CD4-positive, alpha-beta T cell treated with Interferon gamma for 1 hour (primary cell): ENCODE data around the gene CD300LD.
A peak's percentile ranks its signal among the peaks of the same experiment; 100 is the strongest.
"Not testable (repeated sequence)": the region's sequence is repeated elsewhere in the genome, so short reads cannot be mapped to it uniquely, and the experiment has no call there.

Source experiments
- DNase-seq: peaks from one replicate; pipeline ENCODE4 v3.0.0-alpha.2; 2020

The CD300LD gene

DNA sequence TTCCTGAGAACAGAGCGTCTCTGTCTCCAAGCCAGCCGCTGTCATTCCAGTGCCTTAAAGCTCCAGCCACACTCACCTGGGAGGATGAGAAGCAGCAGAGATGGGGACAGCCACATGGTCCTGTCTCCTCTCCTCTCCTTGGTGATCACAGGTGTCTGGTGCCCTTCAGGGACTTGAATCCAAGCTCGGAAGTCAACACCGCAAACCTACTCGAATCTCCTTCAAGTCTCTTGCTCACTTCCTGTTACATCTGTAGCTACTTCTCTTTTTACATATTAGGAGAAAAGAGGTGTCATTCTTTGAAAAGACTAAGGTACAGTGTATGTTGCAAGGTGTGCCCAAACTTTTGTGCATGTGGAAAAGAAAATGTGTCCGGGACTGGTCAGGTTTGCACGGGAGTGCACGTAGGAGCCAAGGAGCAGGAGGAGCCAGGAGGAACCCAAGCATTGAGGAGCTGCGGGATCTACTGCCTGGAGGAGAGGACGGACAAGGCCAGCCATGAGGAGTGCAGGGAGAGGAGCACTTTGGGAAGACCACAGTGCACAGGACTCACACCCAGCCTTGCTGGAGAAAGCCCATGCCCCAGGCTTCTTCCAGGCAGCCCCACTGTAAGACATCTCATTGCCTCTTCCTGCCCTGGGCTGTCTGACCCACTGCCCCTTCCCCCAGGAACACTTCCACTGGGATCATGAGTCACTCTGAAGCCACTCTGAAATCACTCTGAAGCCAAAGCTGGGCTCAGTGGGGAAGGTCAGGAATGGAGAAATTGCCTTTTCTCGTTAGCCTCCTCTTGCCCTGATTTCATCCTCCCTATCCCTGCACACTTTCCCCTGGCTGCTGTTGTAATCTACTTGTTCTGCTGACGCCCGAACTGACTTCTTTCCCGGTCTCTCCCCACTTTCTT, at the start of gene CD300LD:
TSS of gene CD300LD (minus strand) at position 197 of the 904 bp plus-strand sequence. CDS start at position 116, 81 bp downstream.
- DNase-seq: no peak

DNA sequence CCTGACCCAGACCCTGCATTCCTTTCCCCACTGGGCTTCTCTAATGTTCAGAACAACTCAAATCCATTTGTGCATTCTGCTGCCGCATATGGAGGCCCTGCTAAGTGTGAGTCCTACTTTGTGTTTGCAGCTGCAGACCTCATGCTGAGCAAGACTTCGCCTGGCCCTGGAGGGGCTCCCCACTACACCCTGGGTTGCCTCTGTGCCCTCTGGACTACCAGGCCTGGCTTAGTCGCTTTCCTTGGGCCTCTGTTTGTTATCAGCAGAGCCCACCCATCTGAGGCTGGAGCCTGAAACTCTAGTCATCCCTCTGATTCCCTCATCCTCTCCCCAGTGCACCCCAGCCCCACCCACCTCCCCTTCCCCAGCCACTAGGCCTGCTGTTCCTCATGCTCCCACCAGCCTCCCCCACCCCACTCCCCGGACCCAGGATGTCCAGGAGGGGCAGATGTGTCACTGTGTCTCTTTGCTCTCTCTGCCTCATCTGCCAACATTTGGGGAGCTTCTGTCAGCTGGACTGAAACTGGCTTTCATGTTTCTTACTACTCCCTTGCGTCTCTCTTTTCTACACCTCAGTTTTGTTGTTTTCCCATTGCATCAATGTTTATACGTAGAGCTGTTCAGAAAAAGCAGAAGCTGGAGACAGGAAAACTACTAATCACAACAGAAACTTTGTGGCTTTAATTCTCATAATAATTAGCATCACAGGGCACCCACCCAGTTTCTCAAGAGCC, 49.3 kb upstream of the CD300LD start:
- DNase-seq: peak; percentile 19

DNA sequence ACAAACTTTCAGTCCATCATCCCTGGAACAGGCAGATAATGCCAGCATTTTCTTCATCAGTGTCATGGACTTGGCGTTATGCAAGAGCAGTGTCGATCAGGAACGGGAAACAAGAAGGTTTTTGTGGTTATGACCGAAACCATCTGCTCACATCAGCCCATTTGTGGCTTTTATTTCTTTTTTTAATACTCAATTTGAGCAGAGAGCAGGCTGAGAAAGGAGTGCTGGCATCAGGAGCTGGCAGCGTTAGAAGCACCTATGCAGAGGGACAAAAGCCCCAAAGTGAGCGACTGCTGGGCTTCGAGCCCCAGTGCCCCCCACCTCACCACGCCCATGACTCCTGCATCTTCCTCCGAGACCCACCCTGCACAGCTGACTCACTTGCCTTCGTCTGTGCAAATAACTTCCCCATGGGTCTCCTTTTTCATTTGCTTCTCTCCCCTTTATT, 47.6 kb upstream of the CD300LD start:
- DNase-seq: peak; percentile 64

DNA sequence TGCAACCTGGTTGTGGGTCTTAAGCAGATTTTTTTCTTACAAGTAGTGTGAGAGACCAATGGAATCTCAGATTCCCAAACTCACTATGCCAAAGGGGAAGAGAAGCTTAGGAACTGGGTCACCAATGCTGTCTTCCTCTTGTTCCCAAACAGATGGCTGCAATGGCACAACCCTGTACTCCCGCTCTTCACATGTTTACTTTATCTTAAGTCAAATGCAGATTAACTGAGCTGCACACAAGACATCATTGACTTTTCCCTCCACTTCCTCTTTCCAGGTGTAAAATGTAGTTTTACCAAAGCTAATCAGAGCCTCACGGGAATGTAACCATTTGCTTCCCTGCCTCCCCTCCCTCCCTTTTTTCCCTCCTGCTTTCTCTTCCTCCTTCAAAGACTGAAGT, 45.8 kb upstream of the CD300LD start:
- no peak for DNase-seq

DNA sequence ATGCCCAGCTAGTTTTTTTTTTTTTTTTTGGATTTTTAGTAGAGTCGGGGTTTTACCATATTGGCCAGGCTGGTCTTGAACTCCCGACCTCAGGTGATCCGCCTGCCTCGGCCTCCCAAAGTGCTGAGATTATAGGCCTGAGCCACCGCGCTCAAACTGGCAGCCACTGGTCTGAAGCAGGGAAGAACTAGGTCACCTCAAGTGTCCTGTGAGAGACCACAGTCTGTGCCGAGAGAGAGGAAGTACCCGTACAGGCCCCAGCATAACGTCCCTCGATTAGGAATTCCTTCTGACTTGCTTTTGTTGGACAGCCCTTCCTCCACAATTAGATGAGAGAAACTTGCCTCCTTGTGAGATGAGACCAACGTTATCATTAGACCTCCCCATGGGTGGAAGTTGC, 45.2 kb upstream of the CD300LD start:
- DNase-seq: peak; percentile 18

DNA sequence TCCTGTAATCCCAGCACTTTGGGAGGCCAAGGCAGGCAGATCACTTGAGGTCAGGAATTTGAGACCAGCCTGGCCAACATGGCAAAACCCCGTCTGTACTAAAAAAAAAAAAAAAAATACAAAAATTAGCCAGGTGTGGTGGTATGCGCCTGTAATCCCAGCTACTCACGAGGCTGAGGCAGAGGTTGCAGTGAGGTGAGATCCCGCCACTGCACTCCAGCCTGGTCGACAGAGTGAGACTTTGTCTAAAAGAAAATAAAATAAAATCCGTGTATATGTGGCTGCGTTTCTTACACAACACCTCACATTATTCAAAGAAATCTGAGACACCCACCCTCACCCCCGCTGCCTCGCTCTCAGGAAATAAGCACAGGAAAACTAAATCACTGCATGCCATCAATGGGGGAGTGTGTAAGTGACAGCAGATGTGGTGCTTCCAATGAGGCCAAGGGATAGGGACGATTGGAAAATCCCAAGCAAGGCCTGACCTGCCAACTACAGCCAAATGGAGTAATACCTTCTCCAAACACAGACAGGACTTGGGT, 44.5 kb upstream of the CD300LD start:
- not testable (repeated sequence) for DNase-seq

DNA sequence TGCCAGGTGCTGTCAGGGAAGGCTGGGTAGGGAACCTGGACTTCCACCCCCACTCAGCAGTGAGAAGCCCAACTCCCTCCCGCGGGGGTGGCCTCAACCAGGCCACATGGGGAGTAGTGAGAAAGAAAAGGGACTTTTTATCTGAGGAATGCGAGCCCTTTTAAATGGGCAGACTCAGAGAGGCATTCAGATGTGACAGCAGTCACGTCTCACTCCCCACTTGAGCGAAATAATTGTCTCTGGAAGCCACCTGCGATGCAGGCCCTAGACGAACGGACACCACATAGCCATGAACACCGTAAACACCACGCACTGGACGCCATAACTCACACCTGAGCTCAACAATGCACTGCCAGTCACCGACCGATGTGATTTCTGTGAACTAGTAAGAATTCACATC, 43.3 kb upstream of the CD300LD start:
- no peak for DNase-seq

DNA sequence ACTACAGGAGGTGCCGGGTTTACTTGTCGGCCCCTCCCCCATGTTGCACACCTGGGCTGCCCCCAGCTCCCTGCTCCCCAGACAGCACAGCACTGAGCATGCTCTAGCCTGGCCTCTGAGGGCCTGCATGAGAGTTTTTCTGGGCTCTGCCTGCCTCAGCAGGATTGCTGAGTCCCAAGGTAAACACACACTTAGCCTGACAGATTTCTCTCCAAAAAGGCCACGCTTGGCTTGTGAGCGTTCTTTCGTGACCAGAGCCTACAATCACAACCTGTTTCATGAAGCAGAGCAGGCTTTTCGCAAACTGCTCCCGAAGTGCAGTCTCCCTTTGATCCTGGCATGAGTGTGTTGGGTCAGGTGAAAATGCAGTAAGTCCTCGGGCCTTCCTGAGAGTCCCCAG, 41.2 kb upstream of the CD300LD start:
- no peak for DNase-seq

DNA sequence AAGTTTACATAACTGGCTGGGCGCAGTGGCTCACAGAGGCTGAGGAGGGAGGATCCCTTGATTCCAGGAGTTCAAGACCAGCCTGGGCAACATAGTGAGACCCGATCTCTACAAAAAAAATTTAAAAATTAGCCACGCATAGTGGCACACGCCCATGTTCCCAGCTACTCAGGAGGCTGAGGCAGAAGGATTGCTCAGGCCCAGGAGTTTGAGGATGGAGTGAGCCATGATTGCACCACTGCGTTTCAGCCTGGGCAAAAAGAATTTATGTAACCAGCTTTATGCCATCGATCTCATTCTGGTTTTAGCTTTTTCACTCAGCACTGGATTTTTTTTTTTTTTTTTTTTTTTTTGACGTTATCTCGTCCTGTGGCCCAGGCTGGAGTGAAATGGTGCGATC, 40.5 kb upstream of the CD300LD start:
- DNase-seq: peak; percentile 60

DNA sequence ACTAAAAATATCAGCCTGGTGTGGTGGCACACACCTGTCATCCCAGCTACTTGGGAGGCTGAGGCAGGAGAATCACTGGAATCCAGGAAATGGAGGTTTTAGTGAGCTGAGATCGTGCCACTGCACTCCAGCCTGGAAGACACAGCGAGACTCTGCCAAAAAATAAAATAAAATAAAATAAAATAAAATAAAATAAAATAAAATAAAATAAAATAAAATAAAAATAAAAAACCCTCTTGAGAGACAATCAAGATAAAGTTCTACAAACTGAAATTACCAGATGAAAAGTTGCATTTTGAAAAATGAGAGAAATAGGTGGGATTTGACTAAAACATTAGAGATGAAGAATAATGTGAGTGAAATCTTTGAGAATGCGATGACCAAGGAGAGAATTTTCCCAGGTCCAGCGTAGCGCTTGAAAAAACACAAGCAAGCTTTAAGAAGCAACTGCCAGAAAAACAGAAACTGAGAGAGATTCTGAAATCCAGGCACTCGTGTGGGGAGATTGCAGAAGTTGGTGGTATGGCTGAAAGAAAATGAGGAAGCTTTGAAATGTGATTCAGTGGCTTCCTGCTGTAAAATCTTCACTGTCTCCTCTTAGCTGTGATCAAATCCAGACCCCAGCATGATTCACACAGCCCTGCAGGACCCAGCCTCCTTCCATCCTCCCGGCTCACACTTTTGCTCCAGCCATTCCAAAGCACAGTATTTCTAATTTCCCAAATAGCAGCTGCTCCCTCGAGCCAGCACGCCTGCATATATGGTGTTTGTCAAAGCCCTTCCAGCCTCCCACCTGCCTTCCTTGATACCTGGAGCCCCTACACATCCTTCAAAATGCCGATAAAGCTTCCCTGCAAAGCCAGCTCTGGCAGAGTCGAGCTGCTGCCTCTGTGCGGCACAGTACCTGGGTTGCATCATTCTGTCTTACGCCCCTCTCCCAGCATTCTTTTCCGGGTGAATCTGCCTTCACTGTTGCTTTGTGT, 39.7 kb upstream of the CD300LD start:
- DNase-seq: peak; percentile 59

DNA sequence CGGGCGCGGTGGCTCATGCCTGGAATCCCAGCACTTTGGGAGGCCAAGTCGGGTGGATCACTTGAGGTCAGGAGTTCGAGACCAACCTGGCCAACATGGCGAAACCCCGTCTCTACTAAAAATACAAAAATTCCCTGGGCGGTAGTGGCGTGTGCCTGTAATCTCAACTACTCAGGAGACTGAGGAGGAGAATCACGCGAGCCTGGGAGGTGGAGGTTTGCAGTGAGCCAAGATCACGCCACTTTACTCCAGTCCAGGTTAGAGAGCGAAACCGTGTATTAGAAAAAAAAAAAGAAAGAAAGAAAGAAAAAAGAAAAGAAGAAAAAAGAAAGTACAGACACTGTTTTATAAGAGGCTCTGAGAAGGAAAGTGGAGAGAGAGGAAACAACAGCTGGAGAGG, 38.2 kb upstream of the CD300LD start:
- not testable (repeated sequence) for DNase-seq

DNA sequence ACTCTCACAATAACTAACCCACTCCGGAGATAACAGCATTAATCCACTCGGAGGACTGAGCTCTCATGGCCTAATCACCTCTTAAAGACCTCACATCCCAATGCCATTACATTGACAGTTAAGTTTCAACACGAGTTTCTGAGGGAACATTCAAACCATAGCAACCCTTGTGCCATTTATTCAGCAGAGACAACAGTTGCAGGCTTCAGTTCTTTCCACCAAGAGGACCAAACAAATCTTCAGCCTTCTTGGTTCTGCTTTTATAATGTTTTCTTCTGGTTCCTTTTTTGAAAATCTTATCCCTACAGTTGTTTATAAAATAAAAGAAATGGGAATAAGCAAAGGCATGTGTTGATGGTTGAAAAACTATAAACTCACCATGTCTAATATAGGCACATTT, 33.6 kb upstream of the CD300LD start:
- no peak for DNase-seq

DNA sequence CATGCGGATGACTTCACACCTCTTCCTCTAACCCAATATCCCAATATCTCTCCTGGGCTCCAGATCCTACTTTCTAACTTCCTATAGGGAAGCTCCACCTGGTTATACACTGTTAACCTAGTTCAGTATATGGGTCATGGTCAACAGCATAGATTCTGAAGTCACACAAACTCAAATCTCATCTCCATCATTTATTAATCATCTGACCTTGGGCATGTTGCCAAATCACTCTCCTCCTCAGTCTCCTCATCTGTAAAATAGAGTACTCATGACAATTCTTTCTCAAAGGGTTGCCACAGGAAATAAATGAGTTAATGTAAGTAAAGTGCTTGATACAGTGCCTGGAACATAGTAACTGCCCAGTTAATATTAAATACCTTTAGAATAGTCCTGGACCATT, 32.0 kb upstream of the CD300LD start:
- no peak for DNase-seq

DNA sequence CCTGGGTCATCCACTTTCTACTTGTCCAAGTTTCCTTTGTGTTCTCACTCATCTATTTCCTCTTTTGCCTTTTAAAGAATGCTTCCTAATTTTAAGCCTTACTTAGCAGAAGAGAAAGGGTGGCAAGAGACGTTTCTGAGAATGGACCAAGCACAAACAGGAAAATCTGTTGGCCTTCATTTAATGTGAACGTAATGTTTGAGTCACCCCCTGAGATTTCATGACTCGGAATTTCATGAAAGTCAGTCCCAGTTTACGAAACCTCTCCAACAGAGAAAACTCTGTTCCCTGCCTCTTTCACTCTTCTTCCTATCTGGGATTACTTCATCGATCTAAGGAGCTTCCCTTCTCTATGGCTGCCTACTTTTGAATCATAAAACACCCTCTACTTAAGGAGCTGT, 31.6 kb upstream of the CD300LD start, which contains the start of gene CD300E:
TSS of gene CD300E (minus strand) at position 46 of the 401 bp plus-strand sequence. CDS start 117 bp downstream, outside the sequence.
- DNase-seq: no peak

DNA sequence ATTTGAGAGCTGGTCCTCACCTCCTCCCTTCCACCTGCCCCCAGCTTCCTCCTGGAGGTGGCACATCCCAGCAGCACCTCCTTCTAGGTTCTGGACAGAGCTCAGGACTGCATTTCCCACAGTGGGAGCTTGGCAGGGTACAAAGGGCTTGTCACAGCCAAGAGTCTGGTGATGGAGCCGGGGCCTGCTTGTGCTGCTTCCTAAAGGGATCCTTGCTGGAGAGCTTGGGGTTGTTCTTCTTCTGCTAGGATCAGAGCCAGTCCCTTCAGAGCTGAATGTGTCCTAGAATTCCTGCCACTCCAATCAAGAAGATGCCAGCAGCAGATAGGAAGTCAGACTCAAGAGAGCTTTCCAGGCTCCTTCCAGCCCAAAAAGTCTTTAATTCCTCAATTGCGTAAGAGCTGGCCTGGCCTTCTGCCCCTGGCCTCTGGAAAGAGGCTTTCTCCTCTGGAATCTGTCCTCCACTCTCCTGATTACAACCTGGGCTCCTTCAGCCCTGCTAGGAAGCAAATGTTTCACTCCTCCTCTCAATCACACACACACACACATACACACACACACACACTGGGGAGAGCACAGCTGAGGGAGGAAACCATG, 27.1 kb upstream of the CD300LD start:
- no peak for DNase-seq

DNA sequence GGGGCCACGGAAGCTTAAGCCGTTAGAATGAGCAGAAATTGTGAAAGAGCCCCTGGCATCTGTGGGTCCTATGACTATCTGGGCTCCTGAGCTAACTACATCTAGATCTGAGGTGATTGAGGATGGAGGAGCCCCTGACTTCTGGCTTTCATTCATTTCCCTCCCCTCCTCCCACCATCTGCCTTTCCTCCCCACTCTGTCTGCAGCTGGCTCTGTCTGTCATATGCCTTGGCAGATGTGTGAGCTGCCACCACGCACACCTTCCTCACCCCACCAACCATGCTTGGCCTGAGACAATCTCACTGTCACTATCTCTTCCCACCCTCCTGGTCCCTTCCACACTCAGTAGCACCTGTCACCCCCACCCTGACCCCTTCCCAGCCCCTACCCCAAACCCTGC, 26.4 kb upstream of the CD300LD start:
- no peak for DNase-seq

DNA sequence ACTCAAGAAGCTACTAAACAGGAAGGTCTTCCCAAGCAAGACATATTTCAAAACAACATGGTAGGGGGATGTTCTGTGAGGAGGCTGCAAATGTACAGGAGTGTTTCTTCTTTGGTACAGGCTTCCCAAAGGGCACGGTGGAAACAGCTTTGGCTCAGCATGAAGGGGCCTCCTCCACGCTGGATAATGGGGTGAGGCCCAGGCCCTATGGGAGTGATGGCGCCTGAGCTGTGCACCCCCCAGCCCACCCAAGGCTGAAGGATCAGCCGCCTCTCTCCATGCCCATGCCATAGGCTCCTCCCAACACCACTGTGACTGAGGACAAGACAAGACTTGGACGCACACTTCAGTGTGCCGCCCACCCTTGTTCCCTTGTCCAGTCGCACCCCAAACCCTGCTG, 24.6 kb upstream of the CD300LD start:
- no peak for DNase-seq

DNA sequence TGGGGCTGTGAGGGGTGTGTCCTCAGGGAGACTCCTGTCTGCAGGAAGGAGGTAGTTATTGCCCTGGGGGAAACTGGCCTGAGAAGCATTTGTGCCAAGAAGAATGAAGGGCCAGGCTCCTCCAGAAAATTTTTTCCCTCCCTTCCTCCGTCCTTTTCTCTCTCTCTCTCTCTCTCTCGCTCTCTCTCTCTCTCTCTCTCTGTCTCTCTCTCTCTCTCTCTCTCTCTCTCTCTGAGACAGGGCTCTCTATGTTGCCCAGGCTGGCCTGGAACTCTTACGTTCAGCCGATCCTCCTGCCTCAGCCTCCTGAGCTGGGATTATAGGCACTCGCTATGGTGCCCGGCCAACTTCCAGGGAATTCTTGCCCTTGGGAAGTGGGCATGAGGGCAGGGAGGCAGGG, 20.0 kb upstream of the CD300LD start:
- DNase-seq: no peak

DNA sequence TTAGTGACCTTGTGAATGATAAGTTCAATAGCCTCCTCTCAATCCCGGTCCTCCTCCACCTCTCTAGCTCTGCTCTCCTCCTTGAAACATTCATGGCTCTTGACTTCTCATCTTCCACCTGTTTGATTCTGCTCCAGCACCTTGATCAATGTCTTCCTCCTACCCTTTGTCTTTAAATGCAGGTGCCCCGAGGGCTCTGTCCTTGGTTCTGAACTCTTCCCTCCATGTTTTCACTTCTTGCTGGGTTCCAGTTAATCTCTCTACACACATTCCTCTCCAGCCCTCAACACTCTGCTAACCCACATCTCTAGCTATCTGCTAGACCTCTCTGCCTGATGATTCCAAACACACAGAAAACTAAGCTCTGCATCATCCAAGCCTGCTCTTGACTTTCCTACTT, 18.0 kb upstream of the CD300LD start:
- DNase-seq: no peak

DNA sequence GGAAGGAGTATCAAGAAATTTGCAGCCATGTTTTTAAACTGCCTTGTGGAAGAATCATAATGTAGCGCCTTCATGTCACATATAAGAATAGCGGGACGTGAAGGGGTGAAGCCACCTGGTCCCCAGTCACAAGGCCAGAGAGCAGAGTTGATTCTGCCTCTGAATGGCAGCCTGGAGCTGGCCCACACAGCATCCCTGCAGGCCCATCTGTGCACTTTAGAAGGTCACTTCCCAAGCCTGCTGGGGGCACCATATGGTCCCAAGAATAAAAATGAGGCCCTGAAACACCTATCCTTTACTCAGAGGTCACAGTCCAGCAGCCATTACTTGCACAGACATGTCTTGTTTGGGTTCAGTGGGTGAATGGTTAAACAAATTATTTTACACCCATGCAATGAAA, 16.4 kb upstream of the CD300LD start:
- no peak for DNase-seq

DNA sequence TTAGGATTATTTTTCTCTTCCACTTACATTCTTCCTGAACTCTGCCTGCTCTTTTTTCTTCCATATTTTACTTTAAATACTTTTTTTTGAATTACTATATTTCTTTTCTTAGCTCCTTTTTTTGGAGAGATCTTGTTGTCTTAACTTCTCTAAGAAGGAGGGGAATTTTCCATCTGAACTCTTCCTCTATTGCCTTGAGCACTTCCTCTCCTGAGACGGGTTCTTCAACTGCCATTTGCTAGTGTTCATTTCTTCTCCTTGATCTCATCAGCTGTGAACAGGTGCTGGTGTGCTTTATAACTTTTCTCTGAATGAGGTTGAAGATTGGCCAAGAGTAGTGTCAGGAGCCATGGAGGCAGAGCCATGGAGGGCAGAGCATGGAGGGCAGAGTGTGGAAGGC, 15.1 kb upstream of the CD300LD start:
- DNase-seq: no peak

DNA sequence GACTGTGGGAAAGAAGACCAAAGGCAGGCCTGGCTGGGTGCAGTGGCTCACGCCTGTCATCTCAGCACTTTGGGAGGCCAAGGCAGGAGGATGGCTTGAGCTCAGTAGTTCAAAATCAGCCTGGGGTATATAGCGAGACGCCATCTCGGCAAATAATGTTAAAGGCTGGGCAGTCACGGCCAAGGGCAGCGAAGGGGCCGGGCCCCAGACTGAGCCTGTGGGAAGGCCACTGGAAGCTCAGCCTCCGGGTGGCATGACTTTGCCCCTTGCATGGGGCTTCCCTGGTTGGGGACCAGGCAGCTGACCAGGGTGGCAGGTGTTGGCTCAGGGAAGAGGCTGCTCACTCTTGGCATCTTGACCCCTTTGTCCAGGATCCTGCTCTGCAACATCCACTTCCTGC, 14.0 kb upstream of the CD300LD start:
- DNase-seq: no peak
